Measurements from ENCODE around the gene RAB26. TPM values are rescaled to one million over a fixed set of nuclear protein-coding genes. Genes with fewer than 3 reads are reported as not detected.
A peak's percentile ranks its signal among the peaks of the same experiment; 100 is the strongest.
"Not testable (repeated sequence)": the region's sequence is repeated elsewhere in the genome, so short reads cannot be mapped to it uniquely, and the experiment has no call there.

The RAB26 gene
- total and polyA plus RNA-seq, 2 of the 13 experiments (the other 11 are each of a cell fraction or from before 2014, with no cell fraction given), result 0.86 to 3.6 TPM

GRCh38 chr16:2104464-2104863 is 44.0 kb upstream of the RAB26 start:
- H3K9ac ChIP-seq (ENCODE audit: insufficient read depth, low read depth, low read length); H3K27me3 ChIP-seq (ENCODE audit: control insufficient read depth in 1 of 2, insufficient read depth in 2 of 2, low read length in 2 of 2); H3K79me2 ChIP-seq (ENCODE audit: insufficient read depth, low read length); POLR2A ChIA-PET; H4K20me1 ChIP-seq (ENCODE audit: insufficient read depth, low read length); intact Hi-C loops (cut with micrococcal nuclease; ENCODE audit: unreplicated experiment); H3K4me3 ChIP-seq (replicated peaks in 1 of 3; ENCODE audit: insufficient read depth in 1 of 3, low read depth in 2 of 3, low read length in 3 of 3); CTCF ChIA-PET (ENCODE audit: low intra/inter-chr PET ratio, low total read pairs); H3K27ac ChIP-seq (ENCODE audit: extremely low read length, insufficient read depth, low read length); BruUV-seq (replicated peaks); H3K4me2 ChIP-seq (ENCODE audit: low read depth, low read length); H3K9me3 ChIP-seq (ENCODE audit: low read length); DNase-seq (ENCODE audit: low spot score); H3K4me1 ChIP-seq (ENCODE audit: insufficient read depth, low read length); in situ Hi-C loops (cut with HindIII; ENCODE audit: extremely low pct_ligation_motif_present, low pct_unique_long_range_greater_than_20kb); FAIRE-seq; H3K36me3 ChIP-seq (replicated peaks in 1 of 2; ENCODE audit: control insufficient read depth in 1 of 2, insufficient read depth in 2 of 2, low read length in 2 of 2); H2AFZ ChIP-seq (ENCODE audit: low read length): not testable (repeated sequence)
- peak; percentile 74 for ATAC-seq
- WGBS (ENCODE audit: low lambda C conversion rate), result 95% methylated on average over 7 of the region's 20 CpGs

- H3K4me1 ChIP-seq (ENCODE audit: insufficient read depth, low read length); H3K27ac ChIP-seq (ENCODE audit: extremely low read length, insufficient read depth, low read length); in situ Hi-C loops (cut with HindIII; ENCODE audit: extremely low pct_ligation_motif_present, low pct_unique_long_range_greater_than_20kb); intact Hi-C loops (cut with micrococcal nuclease; ENCODE audit: unreplicated experiment); H3K9me3 ChIP-seq (ENCODE audit: low read length); POLR2A ChIA-PET; DNase-seq (ENCODE audit: low spot score); H4K20me1 ChIP-seq (ENCODE audit: insufficient read depth, low read length); FAIRE-seq; H3K9ac ChIP-seq (ENCODE audit: insufficient read depth, low read depth, low read length); BruUV-seq (replicated peaks); H3K79me2 ChIP-seq (ENCODE audit: insufficient read depth, low read length); H3K27me3 ChIP-seq (ENCODE audit: control insufficient read depth in 1 of 2, insufficient read depth in 2 of 2, low read length in 2 of 2); H2AFZ ChIP-seq (ENCODE audit: low read length); H3K36me3 ChIP-seq (replicated peaks in 1 of 2; ENCODE audit: control insufficient read depth in 1 of 2, insufficient read depth in 2 of 2, low read length in 2 of 2); CTCF ChIA-PET (ENCODE audit: low intra/inter-chr PET ratio, low total read pairs); H3K4me3 ChIP-seq (replicated peaks in 1 of 3; ENCODE audit: insufficient read depth in 1 of 3, low read depth in 2 of 3, low read length in 3 of 3); H3K4me2 ChIP-seq (ENCODE audit: low read depth, low read length); ATAC-seq: not testable (repeated sequence)
- 97% methylated on average over 7 of the region's 21 CpGs for WGBS (ENCODE audit: low lambda C conversion rate)
Measured at GRCh38 chr16:2105291-2105690, 43.1 kb upstream of the RAB26 start.

- CTCF ChIA-PET (ENCODE audit: low intra/inter-chr PET ratio, low total read pairs), result not testable (repeated sequence)
Measured at GRCh38 chr16:2105769-2106168, 42.7 kb upstream of the RAB26 start.

DNA sequence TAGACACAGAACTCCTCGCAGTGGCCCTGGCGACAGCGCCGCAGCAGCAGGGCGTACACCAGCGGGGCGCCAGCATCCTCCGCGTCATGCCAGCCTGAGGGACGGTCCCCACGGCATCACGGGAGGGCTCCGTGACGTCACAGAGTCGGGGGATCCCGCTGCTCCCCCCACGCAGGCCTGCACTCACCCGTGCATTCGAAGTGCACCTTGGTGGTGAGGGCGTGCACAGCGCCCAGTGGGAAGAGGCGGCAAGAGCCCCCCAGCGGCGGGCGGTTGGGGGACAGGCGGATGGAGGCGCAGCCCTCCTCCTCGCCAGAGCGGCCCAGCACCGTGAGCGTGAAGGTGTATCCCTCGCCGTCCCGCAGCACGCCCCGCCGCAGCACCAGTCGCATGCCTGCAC is 42.2 kb upstream of the RAB26 start:
- H3K36me3 ChIP-seq (replicated peaks in 1 of 2; ENCODE audit: control insufficient read depth in 1 of 2, insufficient read depth in 2 of 2, low read length in 2 of 2), result not testable (repeated sequence)

More at GRCh38 chr16:2105769-2106168, 42.7 kb upstream of the RAB26 start:
- intact Hi-C loops (cut with micrococcal nuclease; ENCODE audit: unreplicated experiment); H3K27me3 ChIP-seq (ENCODE audit: control insufficient read depth in 1 of 2, insufficient read depth in 2 of 2, low read length in 2 of 2); H3K36me3 ChIP-seq (replicated peaks in 1 of 2; ENCODE audit: control insufficient read depth in 1 of 2, insufficient read depth in 2 of 2, low read length in 2 of 2); DNase-seq (ENCODE audit: low spot score); ATAC-seq; H3K9ac ChIP-seq (ENCODE audit: insufficient read depth, low read depth, low read length); H3K9me3 ChIP-seq (ENCODE audit: low read length); H3K4me1 ChIP-seq (ENCODE audit: insufficient read depth, low read length); H4K20me1 ChIP-seq (ENCODE audit: insufficient read depth, low read length); H3K79me2 ChIP-seq (ENCODE audit: insufficient read depth, low read length); BruUV-seq (replicated peaks); H2AFZ ChIP-seq (ENCODE audit: low read length); H3K27ac ChIP-seq (ENCODE audit: extremely low read length, insufficient read depth, low read length); in situ Hi-C loops (cut with HindIII; ENCODE audit: extremely low pct_ligation_motif_present, low pct_unique_long_range_greater_than_20kb); H3K4me3 ChIP-seq (replicated peaks in 1 of 3; ENCODE audit: insufficient read depth in 1 of 3, low read depth in 2 of 3, low read length in 3 of 3); H3K4me2 ChIP-seq (ENCODE audit: low read depth, low read length); POLR2A ChIA-PET; FAIRE-seq: not testable (repeated sequence)
- 98% methylated on average over 8 of the region's 22 CpGs for WGBS (ENCODE audit: low lambda C conversion rate)

More for the DNA sequence above, 42.2 kb upstream of the RAB26 start:
- H3K9ac ChIP-seq (ENCODE audit: insufficient read depth, low read depth, low read length); POLR2A ChIA-PET; in situ Hi-C loops (cut with HindIII; ENCODE audit: extremely low pct_ligation_motif_present, low pct_unique_long_range_greater_than_20kb); H3K4me1 ChIP-seq (ENCODE audit: insufficient read depth, low read length); H3K27ac ChIP-seq (ENCODE audit: extremely low read length, insufficient read depth, low read length); FAIRE-seq; BruUV-seq (replicated peaks); H3K4me3 ChIP-seq (replicated peaks in 1 of 3; ENCODE audit: insufficient read depth in 1 of 3, low read depth in 2 of 3, low read length in 3 of 3); DNase-seq (ENCODE audit: low spot score); H3K27me3 ChIP-seq (ENCODE audit: control insufficient read depth in 1 of 2, insufficient read depth in 2 of 2, low read length in 2 of 2); intact Hi-C loops (cut with micrococcal nuclease; ENCODE audit: unreplicated experiment); ATAC-seq; H2AFZ ChIP-seq (ENCODE audit: low read length); H3K4me2 ChIP-seq (ENCODE audit: low read depth, low read length); H3K9me3 ChIP-seq (ENCODE audit: low read length); H4K20me1 ChIP-seq (ENCODE audit: insufficient read depth, low read length); CTCF ChIA-PET (ENCODE audit: low intra/inter-chr PET ratio, low total read pairs); H3K79me2 ChIP-seq (ENCODE audit: insufficient read depth, low read length): not testable (repeated sequence)
- WGBS (ENCODE audit: low lambda C conversion rate), result over 99% methylated on average over 29 of the region's 38 CpGs
